KMS-11 (cell line): ENCODE measurements around the gene PRPSAP1.

Experiments
- H2AFZ ChIP-seq: fragments of 200-600 bp; sonication (generic); 2 replicates; pipeline ENCODE4 v1.6.1; 2016; ENCODE audit warnings: antibody characterized with exemption, mixed run types, low read depth
- H3K27ac ChIP-seq: fragments of 200-600 bp; sonication (generic); 2 replicates; pipeline ENCODE4 v1.6.1; 2016; ENCODE audit warnings: mild to moderate bottlenecking, mixed run types
- H3K27me3 ChIP-seq: fragments of 200-600 bp; sonication (generic); 2 replicates; pipeline ENCODE4 v1.6.1; 2017; ENCODE audit warnings: mild to moderate bottlenecking, low read depth, mixed run types, moderate library complexity; ENCODE audit not compliant: insufficient read depth
- H3K36me3 ChIP-seq: fragments of 200-600 bp; sonication (generic); 2 replicates; pipeline ENCODE4 v1.6.1; 2017; ENCODE audit warnings: mild to moderate bottlenecking, mixed run types; ENCODE audit not compliant: insufficient read depth
- H3K4me1 ChIP-seq: fragments of 200-600 bp; sonication (generic); 2 replicates; pipeline ENCODE4 v1.6.1; 2016; ENCODE audit warnings: mild to moderate bottlenecking, low read depth, mixed run types; ENCODE audit not compliant: poor library complexity, severe bottlenecking
- H3K4me2 ChIP-seq: fragments of 200-600 bp; sonication (generic); 2 replicates; pipeline ENCODE4 v1.7.0; 2016; ENCODE audit warnings: mild to moderate bottlenecking, mixed run types
- H3K4me3 ChIP-seq: fragments of 200-600 bp; sonication (generic); IDR thresholded peaks from 2 replicates; pipeline ENCODE4 v1.6.1; 2017; ENCODE audit warnings: low read depth, low read length, mixed read lengths; ENCODE audit not compliant: insufficient read depth
- H3K79me2 ChIP-seq: fragments of 200-600 bp; sonication (generic); 2 replicates; pipeline ENCODE4 v1.6.1; 2016; ENCODE audit warnings: low read depth, mixed run types; ENCODE audit not compliant: insufficient read depth
- H3K9ac ChIP-seq: fragments of 200-600 bp; sonication (generic); 2 replicates; pipeline ENCODE4 v1.6.1; 2016; ENCODE audit warnings: mild to moderate bottlenecking, mixed run types
- H4K20me1 ChIP-seq: fragments of 200-600 bp; sonication (generic); 2 replicates; pipeline ENCODE4 v1.6.1; 2016; ENCODE audit warnings: mild to moderate bottlenecking, mixed run types; ENCODE audit not compliant: insufficient read depth
- TF ChIP-seq, protein P1 (sequence below): fragments of 200-600 bp; sonication (generic); conservative IDR thresholded peaks from 2 replicates; pipeline ENCODE4 v1.6.1; 2017; ENCODE audit warnings: low read depth, mild to moderate bottlenecking, antibody characterized with exemption, low read length, moderate library complexity, mixed read lengths

The PRPSAP1 gene

DNA sequence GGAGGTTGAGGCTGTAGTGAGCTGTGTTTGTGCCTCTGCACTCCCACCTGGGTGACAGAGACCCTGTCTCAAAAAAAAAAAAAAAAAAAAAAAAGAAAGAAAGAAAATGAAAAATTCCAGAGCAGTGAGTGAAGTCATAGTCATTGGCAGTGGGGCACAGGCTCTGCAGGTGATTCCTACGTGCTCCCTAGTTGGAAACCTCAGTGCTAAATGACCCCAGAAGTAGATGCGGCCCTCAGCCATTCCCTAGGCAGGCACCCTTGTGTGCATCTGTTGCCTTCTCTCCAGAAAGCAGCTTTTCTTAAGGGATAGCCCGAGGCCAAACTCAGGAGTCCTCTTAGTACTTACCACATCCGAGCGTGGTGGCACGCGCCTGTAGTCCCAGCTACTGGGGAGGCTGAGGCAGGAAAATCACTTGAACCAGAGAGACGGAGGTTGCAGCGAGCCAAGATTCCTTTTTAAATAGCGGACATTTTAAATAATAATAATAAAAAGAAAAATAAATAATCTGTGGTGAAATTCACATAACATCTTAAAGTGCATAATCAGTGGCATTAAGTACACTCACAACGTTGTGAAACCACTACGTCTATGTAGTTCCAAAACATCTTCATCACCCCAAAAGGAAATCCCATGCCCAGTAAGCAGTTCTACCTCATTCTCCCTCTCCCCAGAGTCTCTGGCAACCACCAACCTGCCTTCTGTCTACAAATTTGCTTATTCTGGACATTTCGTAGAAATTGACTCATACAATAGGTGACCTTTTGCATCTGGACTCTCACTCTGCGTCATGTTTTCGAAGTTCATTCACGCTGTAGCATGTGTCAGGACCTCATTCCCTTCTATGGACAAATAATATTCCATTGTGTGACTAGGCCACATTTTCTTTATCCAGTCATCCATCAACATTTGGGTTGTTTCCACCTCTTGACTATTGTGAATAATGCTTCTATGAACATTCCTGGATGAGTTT, 18.2 kb upstream of the PRPSAP1 start:
- no peak overlapping the region for H3K4me2 ChIP-seq
- peaks cover 4% of the 10 kb centered on the region; the same call in 1 of the 2 replicates for H3K27me3 ChIP-seq
- no peak overlapping the region for H2AFZ ChIP-seq
- H4K20me1 ChIP-seq: no peaks in the 10 kb centered on the region
- no peaks in the 10 kb centered on the region for H3K79me2 ChIP-seq
- H3K4me1 ChIP-seq: no peaks in the 10 kb centered on the region
- H3K4me3 ChIP-seq: no peak overlapping the region
- no peaks in the 10 kb centered on the region for H3K36me3 ChIP-seq
- H3K27ac ChIP-seq: no peak overlapping the region
- no peak overlapping the region for H3K9ac ChIP-seq
- TF ChIP-seq, protein P1, sequence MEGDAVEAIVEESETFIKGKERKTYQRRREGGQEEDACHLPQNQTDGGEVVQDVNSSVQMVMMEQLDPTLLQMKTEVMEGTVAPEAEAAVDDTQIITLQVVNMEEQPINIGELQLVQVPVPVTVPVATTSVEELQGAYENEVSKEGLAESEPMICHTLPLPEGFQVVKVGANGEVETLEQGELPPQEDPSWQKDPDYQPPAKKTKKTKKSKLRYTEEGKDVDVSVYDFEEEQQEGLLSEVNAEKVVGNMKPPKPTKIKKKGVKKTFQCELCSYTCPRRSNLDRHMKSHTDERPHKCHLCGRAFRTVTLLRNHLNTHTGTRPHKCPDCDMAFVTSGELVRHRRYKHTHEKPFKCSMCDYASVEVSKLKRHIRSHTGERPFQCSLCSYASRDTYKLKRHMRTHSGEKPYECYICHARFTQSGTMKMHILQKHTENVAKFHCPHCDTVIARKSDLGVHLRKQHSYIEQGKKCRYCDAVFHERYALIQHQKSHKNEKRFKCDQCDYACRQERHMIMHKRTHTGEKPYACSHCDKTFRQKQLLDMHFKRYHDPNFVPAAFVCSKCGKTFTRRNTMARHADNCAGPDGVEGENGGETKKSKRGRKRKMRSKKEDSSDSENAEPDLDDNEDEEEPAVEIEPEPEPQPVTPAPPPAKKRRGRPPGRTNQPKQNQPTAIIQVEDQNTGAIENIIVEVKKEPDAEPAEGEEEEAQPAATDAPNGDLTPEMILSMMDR: no peak

DNA sequence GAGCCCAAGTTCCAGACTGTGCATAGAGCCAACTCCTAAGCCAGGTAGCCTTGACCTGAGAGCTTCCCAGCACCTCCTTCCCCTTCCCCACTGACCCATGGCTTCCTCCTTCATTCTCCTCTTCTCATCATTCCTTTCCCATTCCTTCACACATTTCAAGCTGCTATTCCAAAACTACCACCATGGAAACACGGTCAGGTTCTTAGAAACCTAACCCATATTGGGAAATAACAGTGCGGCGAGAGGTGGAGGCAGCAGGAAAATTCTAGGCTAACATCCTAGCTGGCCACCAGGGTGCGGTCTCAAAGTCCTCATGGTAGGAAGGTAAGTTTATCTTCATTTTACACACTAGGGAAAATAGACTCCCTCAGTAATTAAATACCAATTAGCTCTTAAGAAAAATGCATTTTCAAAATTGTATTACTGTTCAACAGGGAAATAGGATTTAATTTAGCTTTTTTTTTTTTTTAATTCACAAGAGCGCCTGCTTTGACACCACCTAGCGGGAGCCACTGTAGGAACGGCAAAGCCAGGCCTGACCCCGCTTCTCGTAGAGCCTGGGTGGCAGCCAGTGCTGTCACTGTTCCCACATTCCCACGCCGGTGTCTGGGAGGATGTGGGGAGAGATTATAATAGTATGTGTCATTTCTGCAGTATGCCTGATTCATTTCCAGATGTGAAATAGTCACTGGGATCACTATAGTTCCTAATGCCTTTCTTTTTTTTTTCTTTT, 16.7 kb upstream of the PRPSAP1 start:
- H3K27me3 ChIP-seq: peaks cover 4% of the 10 kb centered on the region; the same call in 1 of the 2 replicates
- H3K4me2 ChIP-seq: no peak overlapping the region
- H3K9ac ChIP-seq: no peak overlapping the region
- H4K20me1 ChIP-seq: no peaks in the 10 kb centered on the region
- no peak overlapping the region for H3K4me3 ChIP-seq
- H3K27ac ChIP-seq: no peak overlapping the region
- H2AFZ ChIP-seq: no peak overlapping the region
- H3K36me3 ChIP-seq: no peaks in the 10 kb centered on the region
- TF ChIP-seq, protein P1: no peak
- H3K79me2 ChIP-seq: no peaks in the 10 kb centered on the region
- H3K4me1 ChIP-seq: no peaks in the 10 kb centered on the region

DNA sequence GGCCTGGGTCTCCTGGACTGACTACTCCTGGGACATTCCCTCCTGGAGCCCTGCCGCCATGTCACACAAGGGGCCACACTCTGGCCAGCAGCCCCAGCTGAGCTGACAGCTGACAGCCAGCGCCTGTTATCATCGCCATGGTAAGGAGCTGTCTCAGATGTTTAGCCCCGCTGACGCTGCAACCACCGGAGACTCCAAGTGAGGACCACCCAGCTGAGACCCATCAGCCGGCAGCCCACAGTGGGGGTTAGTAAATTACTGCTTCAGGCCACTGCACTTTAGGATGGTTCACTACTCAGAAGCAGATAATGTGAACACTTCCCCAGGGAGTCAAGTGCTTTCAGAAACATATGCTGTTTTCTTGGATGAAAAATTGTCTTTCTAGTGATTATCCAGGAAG, 16.1 kb upstream of the PRPSAP1 start:
- Histone ChIP-seq H2AFZ (no peak overlapping the region), H3K36me3 (no peaks in the 10 kb centered on the region), H3K4me2 (no peak overlapping the region), H3K27ac (no peak overlapping the region), H3K4me1 (no peaks in the 10 kb centered on the region), H3K79me2 (no peaks in the 10 kb centered on the region), H3K4me3 (no peak overlapping the region), H4K20me1 (no peaks in the 10 kb centered on the region), H3K9ac (no peak overlapping the region), H3K27me3 (peaks cover 4% of the 10 kb centered on the region; the same call in 1 of the 2 replicates)
- TF ChIP-seq, protein P1: no peak

DNA sequence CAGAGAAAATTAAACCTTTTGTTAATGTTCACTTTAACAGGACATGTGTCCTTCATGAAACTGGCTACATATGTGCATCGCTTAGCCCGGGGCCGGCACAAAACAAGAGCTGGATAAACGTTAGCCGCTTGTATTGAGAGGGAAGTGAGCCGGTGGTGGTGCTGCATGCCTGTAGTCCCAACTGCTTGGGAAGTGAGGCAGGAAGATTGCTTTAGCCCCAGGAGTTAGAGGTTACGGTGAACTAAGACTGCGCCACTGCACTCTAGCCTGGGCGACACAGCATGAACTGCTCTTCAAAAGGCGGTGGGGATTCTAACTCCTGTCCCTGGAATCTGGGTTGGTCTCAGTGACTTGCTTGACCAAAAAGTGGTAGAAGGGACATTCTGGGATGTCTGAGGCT, 15.7 kb upstream of the PRPSAP1 start:
- TF ChIP-seq, protein P1: no peak
- Histone ChIP-seq H2AFZ (no peak overlapping the region), H3K27me3 (peaks cover 4% of the 10 kb centered on the region; the same call in 1 of the 2 replicates), H3K36me3 (no peaks in the 10 kb centered on the region), H3K4me2 (no peak overlapping the region), H3K4me1 (no peaks in the 10 kb centered on the region), H4K20me1 (no peaks in the 10 kb centered on the region), H3K4me3 (no peak overlapping the region), H3K27ac (no peak overlapping the region), H3K9ac (no peak overlapping the region), H3K79me2 (no peaks in the 10 kb centered on the region)
